Lower leg skin (tissue), 3 donors: ENCODE measurements around the gene LINS1.

Experiments
- CTCF ChIP-seq, 3 donors: fragments of 450-650 bp; IDR thresholded peaks; one replicate each; pipeline ENCODE4 v1.5.1; 2016; ENCODE audit warnings: antibody characterized with exemption in 3 of 3, mild to moderate bottlenecking in 3 of 3, moderate library complexity in 2 of 3
- POLR2A ChIP-seq, 2 donors: fragments of 450-650 bp; IDR thresholded peaks; one replicate each; pipeline ENCODE4 v1.6.1; 2016 to 2017; ENCODE audit warnings: antibody characterized with exemption in 2 of 2, mild to moderate bottlenecking in 1 of 2, moderate library complexity in 1 of 2

- TF ChIP-seq CTCF (IDR thresholded peaks at IDR 0.05) (no peak), POLR2A (IDR thresholded peaks at IDR 0.05) (no peak)
These were observed 31.7 kb downstream of the LINS1 start for GRCh38 chr15:100570275-100570674.
